KMS-11 (cell line): ENCODE data around the gene C2CD4C.

Experiments used
- H2AFZ ChIP-seq: fragments of 200-600 bp; sonication (generic); 2 replicates; pipeline ENCODE4 v1.6.1; 2016; ENCODE audit warnings: antibody characterized with exemption, mixed run types, low read depth
- H3K27ac ChIP-seq: fragments of 200-600 bp; sonication (generic); 2 replicates; pipeline ENCODE4 v1.6.1; 2016; ENCODE audit warnings: mild to moderate bottlenecking, mixed run types
- H3K27me3 ChIP-seq: fragments of 200-600 bp; sonication (generic); 2 replicates; pipeline ENCODE4 v1.6.1; 2017; ENCODE audit warnings: mild to moderate bottlenecking, low read depth, mixed run types, moderate library complexity; ENCODE audit not compliant: insufficient read depth
- H3K36me3 ChIP-seq: fragments of 200-600 bp; sonication (generic); 2 replicates; pipeline ENCODE4 v1.6.1; 2017; ENCODE audit warnings: mild to moderate bottlenecking, mixed run types; ENCODE audit not compliant: insufficient read depth
- H3K4me1 ChIP-seq: fragments of 200-600 bp; sonication (generic); 2 replicates; pipeline ENCODE4 v1.6.1; 2016; ENCODE audit warnings: mild to moderate bottlenecking, low read depth, mixed run types; ENCODE audit not compliant: poor library complexity, severe bottlenecking
- H3K4me2 ChIP-seq: fragments of 200-600 bp; sonication (generic); 2 replicates; pipeline ENCODE4 v1.7.0; 2016; ENCODE audit warnings: mild to moderate bottlenecking, mixed run types
- H3K4me3 ChIP-seq: fragments of 200-600 bp; sonication (generic); IDR thresholded peaks from 2 replicates; pipeline ENCODE4 v1.6.1; 2017; ENCODE audit warnings: low read depth, low read length, mixed read lengths; ENCODE audit not compliant: insufficient read depth
- H3K79me2 ChIP-seq: fragments of 200-600 bp; sonication (generic); 2 replicates; pipeline ENCODE4 v1.6.1; 2016; ENCODE audit warnings: low read depth, mixed run types; ENCODE audit not compliant: insufficient read depth
- H3K9ac ChIP-seq: fragments of 200-600 bp; sonication (generic); 2 replicates; pipeline ENCODE4 v1.6.1; 2016; ENCODE audit warnings: mild to moderate bottlenecking, mixed run types
- H4K20me1 ChIP-seq: fragments of 200-600 bp; sonication (generic); 2 replicates; pipeline ENCODE4 v1.6.1; 2016; ENCODE audit warnings: mild to moderate bottlenecking, mixed run types; ENCODE audit not compliant: insufficient read depth
- CTCF ChIP-seq: fragments of 200-600 bp; sonication (generic); conservative IDR thresholded peaks from 2 replicates; pipeline ENCODE4 v1.6.1; 2017; ENCODE audit warnings: low read depth, mild to moderate bottlenecking, antibody characterized with exemption, low read length, moderate library complexity, mixed read lengths

Gene C2CD4C

GRCh38 chr19:409516-410242, 732 bp upstream of the C2CD4C start:
- no peak for TF ChIP-seq CTCF
- H3K79me2 ChIP-seq = no peaks in the 10 kb centered on the region
- H3K4me1 ChIP-seq = no peaks in the 10 kb centered on the region
- no peaks in the 10 kb centered on the region for H4K20me1 ChIP-seq
- no peak overlapping the region for H3K9ac ChIP-seq
- peaks cover 49% of the 10 kb centered on the region for H3K27me3 ChIP-seq
- H3K27ac ChIP-seq = no peak overlapping the region
- no peaks in the 10 kb centered on the region for H3K36me3 ChIP-seq
- H2AFZ ChIP-seq = no peak overlapping the region
- no peak overlapping the region for H3K4me3 ChIP-seq
- H3K4me2 ChIP-seq = no peak overlapping the region

- Histone ChIP-seq H4K20me1 (no peaks in the 10 kb centered on the region), H3K4me1 (no peaks in the 10 kb centered on the region), H3K27me3 (peaks cover 40% of the 10 kb centered on the region), H3K79me2 (no peaks in the 10 kb centered on the region), H3K27ac (no peak overlapping the region), H3K9ac (no peak overlapping the region), H2AFZ (no peak overlapping the region), H3K36me3 (no peaks in the 10 kb centered on the region), H3K4me2 (no peak overlapping the region), H3K4me3 (no peak overlapping the region)
- no peak for TF ChIP-seq CTCF
Observed at GRCh38 chr19:408441-408901, 476 bp downstream of the C2CD4C start.

DNA sequence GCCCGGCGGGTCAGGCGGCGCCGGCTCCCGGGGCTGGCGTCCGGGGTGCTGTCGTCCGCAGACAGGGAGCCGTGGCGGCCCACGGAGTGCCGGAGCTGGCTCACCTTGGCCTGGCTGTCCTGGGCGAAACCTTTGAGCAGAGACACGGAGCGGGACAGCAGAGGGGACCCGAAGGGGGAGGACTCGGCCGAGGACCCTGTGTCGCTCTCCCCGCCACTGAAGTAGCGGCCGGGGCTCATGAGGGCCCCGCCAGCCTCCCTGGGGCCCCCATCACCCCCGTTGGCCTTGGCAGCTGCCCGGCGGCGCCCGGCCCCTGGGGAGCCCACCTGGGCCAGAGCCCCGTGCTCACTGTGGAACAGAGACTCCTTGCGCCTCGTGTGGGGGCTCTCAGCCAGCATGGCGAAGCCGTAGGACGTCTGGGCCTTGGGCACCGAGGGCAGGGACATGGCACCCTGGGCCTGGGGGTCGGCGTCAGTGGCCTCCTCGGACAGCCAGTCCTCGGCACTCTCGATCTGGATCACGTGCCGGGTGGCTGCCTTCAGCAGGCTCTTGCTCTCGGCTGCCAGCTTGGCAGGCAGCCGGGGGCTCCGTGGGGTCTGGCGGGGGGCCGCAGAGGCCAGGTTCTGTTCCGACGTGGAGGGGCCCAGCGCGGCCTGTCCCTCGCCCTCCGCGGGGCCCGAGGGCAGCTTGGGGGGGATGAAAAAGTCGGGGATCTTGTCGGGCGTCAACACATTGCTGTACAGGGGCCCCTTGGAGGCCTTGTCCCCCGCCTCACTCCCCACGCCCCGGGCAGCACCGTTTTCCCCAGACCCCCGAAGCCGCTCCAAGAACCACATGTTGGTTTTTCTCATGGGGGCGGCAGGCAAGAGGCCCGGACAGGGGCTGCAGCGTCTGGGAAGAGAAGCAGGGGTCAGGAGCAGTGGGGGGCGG, 1.2 kb downstream of the C2CD4C start:
- no peak for TF ChIP-seq CTCF
- H3K27ac ChIP-seq = no peak overlapping the region
- no peaks in the 10 kb centered on the region for H3K79me2 ChIP-seq
- no peak overlapping the region for H3K4me2 ChIP-seq
- H3K9ac ChIP-seq = no peak overlapping the region
- H3K4me1 ChIP-seq = no peaks in the 10 kb centered on the region
- H3K36me3 ChIP-seq = no peaks in the 10 kb centered on the region
- peaks cover 37% of the 10 kb centered on the region for H3K27me3 ChIP-seq
- no peak overlapping the region for H2AFZ ChIP-seq
- H3K4me3 ChIP-seq = no peak overlapping the region
- H4K20me1 ChIP-seq = no peaks in the 10 kb centered on the region

GRCh38 chr19:406971-407510, 1.9 kb downstream of the C2CD4C start:
- no peak for TF ChIP-seq CTCF
- Histone ChIP-seq H3K27ac (no peak overlapping the region), H3K4me1 (no peaks in the 10 kb centered on the region), H3K4me3 (no peak overlapping the region), H3K79me2 (no peaks in the 10 kb centered on the region), H3K4me2 (no peak overlapping the region), H3K36me3 (no peaks in the 10 kb centered on the region), H4K20me1 (no peaks in the 10 kb centered on the region), H2AFZ (no peak overlapping the region), H3K9ac (no peak overlapping the region), H3K27me3 (peaks cover 40% of the 10 kb centered on the region)
